Stimulated activated CD8-positive, alpha-beta memory T cell treated with anti-CD3 and anti-CD28 coated beads, Interleukin-15, amount 100 ng/mL, for 24 hours (primary cell): Measurements from ENCODE around the gene NSUN2.

Source experiments
- DNase-seq: peaks from one replicate; pipeline ENCODE4 v3.0.0-alpha.2; 2020; ENCODE audit warnings: low read depth

NSUN2 gene

GRCh38 chr5:6556089-6556801 lies 76.6 kb downstream of the NSUN2 start:
- DNase-seq = no peak

- DNase-seq = no peak
Measured at GRCh38 chr5:6554812-6555211, 78.0 kb downstream of the NSUN2 start.

DNA sequence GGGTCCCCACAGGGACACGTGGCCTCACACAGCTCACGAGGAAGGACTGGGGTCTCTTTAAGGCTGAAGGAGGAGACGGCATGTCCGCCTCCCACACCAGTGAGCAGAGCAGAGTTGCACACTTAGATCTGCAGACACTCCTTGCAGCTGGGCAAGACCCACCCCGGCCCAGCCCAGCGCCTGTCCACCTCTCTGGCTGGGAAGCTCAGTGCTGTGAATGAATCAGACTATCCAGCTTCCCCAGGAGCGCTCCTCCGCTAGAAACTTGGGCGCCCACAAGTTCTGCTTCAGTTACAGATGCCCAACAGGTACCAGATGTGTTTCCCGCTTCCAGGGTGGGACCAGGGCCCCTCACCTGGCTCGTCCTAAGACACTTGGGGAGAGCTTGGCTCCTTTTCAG lies 78.9 kb downstream of the NSUN2 start:
- DNase-seq = no peak

DNA sequence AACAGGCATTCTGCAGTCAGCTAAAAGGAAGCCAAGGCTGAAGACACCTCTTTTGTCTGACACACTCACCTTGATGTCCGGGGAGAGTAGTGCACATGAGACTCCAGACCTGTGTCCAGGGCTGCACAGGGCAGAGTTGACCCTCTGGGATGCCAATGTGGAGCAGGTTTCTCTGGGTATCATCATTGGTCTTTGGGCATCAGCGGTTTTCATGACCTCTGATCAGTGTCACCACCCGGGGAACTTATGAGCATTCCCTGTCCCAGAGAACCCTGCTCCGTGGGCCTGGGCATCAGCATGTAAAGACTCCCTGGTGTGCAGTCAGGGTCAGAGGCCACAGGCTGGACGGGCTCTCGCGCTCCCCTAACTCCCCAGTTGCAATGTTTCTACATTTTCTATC lies 80.2 kb downstream of the NSUN2 start:
- no peak for DNase-seq

GRCh38 chr5:6551955-6552313 lies 80.9 kb downstream of the NSUN2 start:
- no peak for DNase-seq

- DNase-seq = no peak
Measured at GRCh38 chr5:6551287-6551954, 81.4 kb downstream of the NSUN2 start.

DNA sequence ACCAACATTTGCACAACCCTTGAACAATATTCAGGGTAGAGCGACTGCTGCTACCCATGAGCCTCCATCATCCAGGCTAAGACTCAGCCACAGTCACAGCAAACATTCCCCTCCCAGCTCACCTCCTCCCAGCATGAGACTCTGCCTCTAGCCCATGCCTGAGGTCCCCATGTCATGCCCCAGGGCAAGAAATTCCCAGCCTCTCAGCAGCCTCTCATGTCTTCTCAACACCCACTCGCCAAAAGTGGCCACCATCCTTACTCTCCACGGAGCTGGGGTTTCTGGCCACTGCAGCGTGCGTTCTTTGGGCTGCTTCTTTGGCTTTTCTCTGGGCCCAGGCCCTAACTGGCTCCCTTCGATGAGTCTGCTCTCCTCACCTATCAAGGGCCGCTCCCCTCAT lies 82.2 kb downstream of the NSUN2 start:
- no peak for DNase-seq
